Gastroesophageal sphincter (tissue), 4 donors: Measurements from ENCODE around the gene OGFOD3. TPM values are rescaled to one million over a fixed set of nuclear protein-coding genes. Genes with fewer than 3 reads are reported as not detected.

Source experiments
- ATAC-seq: fragments of 150-250 bp; one replicate; pipeline ENCODE4 v1.9.1; 2016; ENCODE audit warnings: mild to moderate bottlenecking, moderate library complexity
- H3K27ac ChIP-seq, 4 donors: fragments of 200-600 bp; sonication (generic) in 3 of 4; 1 replicate in 3 of 4; 2 replicates in 1 of 4; pipeline ENCODE4 v1.5.1; 2016 to 2019
- H3K27me3 ChIP-seq: fragments of 200-600 bp; sonication (generic); one replicate; pipeline ENCODE4 v1.5.1; 2019
- H3K36me3 ChIP-seq, 2 donors: fragments of 200-600 bp; sonication (generic); one replicate each; pipeline ENCODE4 v1.5.1; 2019; ENCODE audit warnings: control low read depth in 1 of 2
- H3K4me1 ChIP-seq, 3 donors: fragments of 200-600 bp; sonication (generic); 1 replicate in 2 of 3; 2 replicates in 1 of 3; pipeline ENCODE4 v1.5.1; 2016 to 2019; ENCODE audit warnings: control low read depth in 2 of 3
- H3K4me3 ChIP-seq, 2 donors: fragments of 200-600 bp; sonication (generic); one replicate each; pipeline ENCODE4 v1.5.1; 2019; ENCODE audit warnings: mild to moderate bottlenecking in 1 of 2, moderate library complexity in 1 of 2
- H3K9me3 ChIP-seq, 3 donors: fragments of 200-600 bp; sonication (generic); one replicate each; pipeline ENCODE4 v1.5.1; 2017 to 2019; ENCODE audit warnings: control low read depth in 2 of 3
- CTCF ChIP-seq, 4 experiments: fragments of 200-600 bp in 2 of 4; fragments of 450-650 bp in 2 of 4; sonication (generic) in 1 of 4; IDR thresholded peaks; one replicate each; pipeline ENCODE4 v1.5.1; 2017 to 2019; ENCODE audit warnings: antibody characterized with exemption in 4 of 4, mild to moderate bottlenecking in 2 of 4, moderate library complexity in 2 of 4
- EP300 ChIP-seq: sonication (generic); formaldehyde crosslinking; IDR thresholded peaks from one replicate; pipeline ENCODE4 v1.6.1; 2017; ENCODE audit warnings: antibody characterized with exemption, mild to moderate bottlenecking
- POLR2A ChIP-seq, 2 donors: fragments of 450-650 bp; IDR thresholded peaks; one replicate each; pipeline ENCODE4 v1.6.1; 2017; ENCODE audit warnings: antibody characterized with exemption in 2 of 2, mild to moderate bottlenecking in 2 of 2, moderate library complexity in 1 of 2
- POLR2AphosphoS5 ChIP-seq: sonication (generic); formaldehyde crosslinking; IDR thresholded peaks from one replicate; pipeline ENCODE4 v1.6.1; 2017; ENCODE audit warnings: antibody characterized with exemption
- WGBS, 2 donors: methylation state at CpG; one replicate each; pipeline ENCODE4 v1.1.5; 2018; ENCODE audit warnings: low coverage in 1 of 2; 5-methylcytosine and 5-hydroxymethylcytosine counted together
- total RNA-seq, 4 donors: library from RNA; depleted of rRNA; stranded (reverse); fragments of >200 nt; gene quantifications; one replicate each; pipeline ENCODE4 v1.1.0, GENCODE V29; 2016

Gene OGFOD3
- total RNA-seq, 4 donors from 2014 or later: 26.4 to 39.5 (median 28.8) TPM

- Histone ChIP-seq H3K27me3 (no peaks in the 10 kb centered on the region), H3K4me3 (no peak overlapping the region), H3K36me3 (peaks cover 0 to 62% of the 10 kb centered on the region in 2 donors), H3K4me1 (peaks cover 0 to 16% (median 0%) of the 10 kb centered on the region in 3 donors), H3K27ac (no peak overlapping the region), H3K9me3 (no peaks in the 10 kb centered on the region)
- no peak for ATAC-seq
- WGBS, 2 donors: 95% methylated on average over 14 of the region's 24 CpGs; no CpG with 5 or more reads in 1 of the 2 donors
- TF ChIP-seq POLR2A (IDR thresholded peaks at IDR 0.05): no peak
- TF ChIP-seq EP300: no peak
- no peak for TF ChIP-seq CTCF (IDR thresholded peaks at IDR 0.05)
- no peak for TF ChIP-seq POLR2AphosphoS5
These were observed 6.9 kb downstream of the OGFOD3 start for GRCh38 chr17:82411396-82412053.

- Histone ChIP-seq H3K27ac (no peak overlapping the region), H3K27me3 (no peaks in the 10 kb centered on the region), H3K4me1 (peaks cover 0 to 11% (median 0%) of the 10 kb centered on the region in 3 donors), H3K4me3 (no peak overlapping the region), H3K36me3 (peaks cover 0 to 75% of the 10 kb centered on the region in 2 donors), H3K9me3 (no peaks in the 10 kb centered on the region)
- WGBS, 2 donors: 88 to 90% methylated on average over 5 to 7 of the region's 14 CpGs
- ATAC-seq: no peak
- TF ChIP-seq CTCF (IDR thresholded peaks at IDR 0.05) (no peak), EP300 (no peak), POLR2A (IDR thresholded peaks at IDR 0.05) (no peak), POLR2AphosphoS5 (no peak)
These were observed 8.2 kb downstream of the OGFOD3 start for GRCh38 chr17:82410014-82410716.

- Histone ChIP-seq H3K4me1 (no peaks in the 10 kb centered on the region), H3K9me3 (no peaks in the 10 kb centered on the region), H3K4me3 (no peak overlapping the region), H3K27ac (no peak overlapping the region), H3K36me3 (peaks cover 0 to 85% of the 10 kb centered on the region in 2 donors), H3K27me3 (no peaks in the 10 kb centered on the region)
- 80 to 86% methylated on average over 1 to 5 of the region's 21 CpGs for WGBS, 2 donors
- no peak for ATAC-seq
- TF ChIP-seq POLR2AphosphoS5: no peak
- TF ChIP-seq EP300: no peak
- TF ChIP-seq CTCF (IDR thresholded peaks at IDR 0.05): no peak
- TF ChIP-seq POLR2A (IDR thresholded peaks at IDR 0.05): no peak
These were observed 9.5 kb downstream of the OGFOD3 start for GRCh38 chr17:82408938-82409318.

DNA sequence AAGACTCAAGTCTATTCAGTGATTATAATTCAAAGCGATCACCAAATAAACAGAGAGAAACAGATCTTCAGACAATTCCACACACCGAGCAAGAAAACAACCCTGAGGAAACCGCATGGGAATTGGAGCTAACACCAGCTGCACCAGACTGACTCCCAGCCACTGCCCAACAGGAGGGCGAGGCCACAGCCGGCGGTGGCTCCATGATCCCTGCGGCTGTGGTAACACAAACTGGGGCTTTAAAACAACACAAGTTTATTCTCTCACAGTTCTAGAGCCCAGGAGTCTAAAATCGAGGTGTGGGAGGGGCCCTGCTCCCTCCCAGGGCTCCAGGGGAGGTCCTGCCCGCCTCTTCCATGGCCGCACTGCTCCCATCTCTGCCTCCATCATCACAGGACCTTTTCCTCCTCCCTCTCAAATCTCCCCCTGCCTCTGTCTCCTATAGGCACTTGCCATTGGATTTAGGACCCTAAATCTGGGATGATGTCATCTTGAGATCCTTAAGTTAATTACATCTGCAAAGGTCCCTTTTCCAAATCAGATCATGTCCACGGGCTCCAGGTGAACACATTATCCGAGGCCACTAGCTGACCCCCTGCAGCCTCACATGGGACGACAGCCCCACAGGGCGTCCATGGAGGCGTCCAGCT lies 10.0 kb downstream of the OGFOD3 start:
- TF ChIP-seq EP300: no peak
- no peak for TF ChIP-seq POLR2A (IDR thresholded peaks at IDR 0.05)
- TF ChIP-seq CTCF (IDR thresholded peaks at IDR 0.05): no peak
- no peak for TF ChIP-seq POLR2AphosphoS5
- no peaks in the 10 kb centered on the region for H3K9me3 ChIP-seq
- no peak for ATAC-seq
- H3K27ac ChIP-seq: no peak overlapping the region
- no peaks in the 10 kb centered on the region for H3K4me1 ChIP-seq
- WGBS, 2 donors: 85 to 87% methylated on average over 6 to 13 of the region's 15 CpGs
- H3K36me3 ChIP-seq: peaks cover 0 to 85% of the 10 kb centered on the region in 2 donors
- H3K4me3 ChIP-seq: no peak overlapping the region
- no peaks in the 10 kb centered on the region for H3K27me3 ChIP-seq
